GM23248 (cell line): ENCODE data around the gene TLE3.

Experiments used
- EZH2 ChIP-seq: fragments of 200-600 bp; sonication (generic); IDR thresholded peaks from 2 replicates; pipeline ENCODE4 v1.6.1; 2018; ENCODE audit warnings: antibody characterized with exemption, mild to moderate bottlenecking; ENCODE audit not compliant: insufficient read depth, poor library complexity, severe bottlenecking
- EZH2phosphoT487 ChIP-seq: fragments of 200-600 bp; sonication (generic); IDR thresholded peaks from 2 replicates; pipeline ENCODE4 v1.6.1; 2018; ENCODE audit warnings: antibody characterized with exemption, moderate library complexity, mild to moderate bottlenecking, low read depth; ENCODE audit not compliant: insufficient read depth

DNA sequence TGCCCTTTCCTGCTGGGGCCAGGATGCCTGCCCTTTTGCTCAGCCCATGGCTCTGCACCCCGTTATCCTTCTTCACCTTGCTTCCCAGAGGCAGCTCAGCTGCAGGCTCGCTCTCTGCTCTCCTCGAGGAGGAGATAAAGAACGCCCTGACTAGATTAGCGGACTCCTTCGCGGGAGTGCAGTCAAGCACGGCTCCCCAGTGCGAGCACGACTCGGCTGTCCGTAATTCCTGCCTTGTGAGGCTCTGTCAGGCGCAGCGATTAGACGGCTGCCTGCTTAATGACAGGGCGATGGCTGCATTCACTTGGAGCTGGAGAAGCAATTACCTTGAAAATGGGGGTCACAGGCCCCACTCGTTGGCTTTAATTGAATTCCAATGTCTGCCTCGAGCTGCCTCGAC is 25.9 kb downstream of the TLE3 start:
- TF ChIP-seq EZH2 (no peak), EZH2phosphoT487 (no peak)
